Stimulated activated CD4-positive, alpha-beta T cell treated with anti-CD3 and anti-CD28 coated beads, Interleukin-1b, Interleukin-23, amount 100 ng/mL, for 24 hours (primary cell): ENCODE results near the gene NFIX.

Experiments
- DNase-seq, 4 experiments: peaks; one replicate each; pipeline ENCODE4 v3.0.0-alpha.2; 2020; ENCODE audit warnings: low read depth in 4 of 4, low spot score in 1 of 4

Gene NFIX

DNA sequence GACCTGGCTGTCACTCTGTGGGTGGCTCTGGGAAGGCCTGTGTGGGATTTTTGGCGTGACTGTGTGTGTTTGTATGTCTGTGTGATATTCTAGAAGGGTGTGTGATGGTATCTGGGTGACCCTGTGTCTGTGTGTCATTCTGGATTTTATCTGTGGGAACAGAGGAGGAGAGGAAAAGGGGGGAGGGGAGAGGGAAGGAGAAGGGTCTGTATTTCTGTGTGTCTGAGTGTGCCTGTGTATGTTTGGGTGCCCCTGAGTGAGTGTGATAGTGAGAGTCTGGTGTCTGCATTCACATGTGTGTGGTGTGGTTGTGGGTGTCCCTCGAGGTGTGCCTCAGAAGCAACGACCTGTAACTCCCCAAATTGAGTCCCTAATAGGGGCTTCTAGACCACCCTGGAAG, 8.1 kb upstream of the NFIX start:
- DNase-seq: no peak

DNA sequence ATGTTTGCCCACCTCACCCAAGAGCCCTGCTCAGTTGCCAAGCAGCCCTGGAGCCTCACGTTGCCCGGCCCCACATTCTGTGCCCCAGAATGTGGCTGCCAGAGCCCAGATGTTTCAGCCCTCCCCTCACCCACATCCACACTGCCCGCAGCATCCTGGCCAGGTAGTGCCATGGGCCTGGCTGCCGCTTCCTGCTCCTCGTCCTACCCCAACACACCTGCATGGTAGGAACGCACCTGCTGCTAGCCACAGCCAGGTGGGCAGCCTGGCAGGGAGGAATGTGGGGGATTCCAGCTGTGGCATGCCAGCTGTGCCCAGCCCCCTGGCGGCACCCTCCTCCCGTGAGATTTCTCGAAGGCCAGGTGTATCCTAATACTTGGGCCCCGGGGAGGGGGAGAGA, 7.5 kb upstream of the NFIX start:
- no peak for DNase-seq

GRCh38 chr19:12990431-12990830, 4.8 kb upstream of the NFIX start:
- no peak for DNase-seq

DNA sequence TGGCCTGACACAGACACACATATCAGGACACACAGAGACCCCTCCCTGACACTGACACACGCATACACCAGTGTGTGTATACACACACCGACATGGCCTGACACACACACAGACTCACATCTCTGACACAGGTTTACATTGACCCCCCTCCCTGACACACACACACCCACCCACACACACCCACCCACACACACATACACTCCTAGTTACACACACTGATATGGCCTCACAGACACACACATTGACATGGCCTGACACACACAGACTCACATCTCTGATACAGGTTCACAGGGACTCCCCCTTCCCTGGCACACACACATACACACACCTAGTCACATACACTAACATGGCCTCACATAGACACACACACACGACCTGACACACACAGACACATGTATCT, 4.4 kb upstream of the NFIX start:
- DNase-seq: no peak

GRCh38 chr19:12991296-12991695, 4.0 kb upstream of the NFIX start:
- no peak for DNase-seq

DNA sequence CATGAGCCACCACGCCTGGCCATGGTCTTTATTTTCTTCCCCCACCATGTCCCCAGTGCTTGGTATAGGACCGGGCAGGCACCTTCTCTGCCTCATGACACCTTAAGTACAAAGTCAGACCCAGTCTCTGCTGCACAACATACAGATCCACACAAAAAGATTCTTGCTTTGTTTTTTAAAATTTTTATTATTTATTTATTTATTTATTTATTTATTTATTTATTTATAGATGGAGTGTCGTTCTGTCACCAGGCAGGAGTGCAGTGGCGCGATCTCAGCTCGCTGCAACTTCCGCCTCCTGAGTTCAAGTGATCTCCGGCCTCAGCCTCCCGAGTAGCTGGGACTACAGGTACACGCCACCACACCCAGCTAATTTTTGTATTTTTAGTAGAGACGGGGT, 2.5 kb upstream of the NFIX start:
- DNase-seq: no peak

GRCh38 chr19:12993562-12993961, 1.7 kb upstream of the NFIX start:
- no peak for DNase-seq

GRCh38 chr19:12995596-12996405, 526 bp downstream of the NFIX start:
- DNase-seq: no peak

DNA sequence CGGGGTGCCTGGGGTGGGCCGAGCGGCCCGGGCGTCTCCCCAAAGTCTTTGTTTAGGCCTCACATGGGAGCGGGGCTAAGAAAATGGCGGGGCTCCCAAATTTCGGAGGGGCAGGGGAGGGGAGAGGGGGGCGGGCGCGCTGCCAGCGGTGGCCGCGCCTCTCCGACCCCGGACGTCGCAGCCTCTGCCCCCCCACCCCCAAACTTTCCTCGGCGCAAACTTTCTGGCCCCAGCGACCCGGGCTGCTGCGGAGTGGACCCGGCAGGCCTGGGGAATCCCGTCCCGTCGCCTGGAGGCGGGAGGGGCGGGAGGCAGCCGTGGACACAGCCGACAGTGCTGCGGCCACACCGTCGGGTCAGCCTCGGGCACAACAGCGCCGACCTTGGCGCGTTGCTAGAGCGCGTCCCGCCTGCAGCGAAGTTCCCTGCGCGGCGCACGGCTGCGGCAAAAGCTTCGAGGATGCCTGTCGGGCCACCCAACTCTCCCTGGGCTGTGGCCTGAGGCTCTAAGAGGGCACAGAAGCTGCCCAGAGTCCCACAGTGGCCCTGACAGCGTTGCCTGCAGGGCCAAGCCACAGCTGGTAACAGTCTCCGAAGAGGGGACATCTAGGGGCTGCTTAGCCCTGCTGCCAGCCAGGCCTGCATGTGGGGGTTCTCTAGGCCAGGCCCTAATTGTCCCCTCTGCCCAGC, 1.3 kb downstream of the NFIX start:
- DNase-seq: no peak

DNA sequence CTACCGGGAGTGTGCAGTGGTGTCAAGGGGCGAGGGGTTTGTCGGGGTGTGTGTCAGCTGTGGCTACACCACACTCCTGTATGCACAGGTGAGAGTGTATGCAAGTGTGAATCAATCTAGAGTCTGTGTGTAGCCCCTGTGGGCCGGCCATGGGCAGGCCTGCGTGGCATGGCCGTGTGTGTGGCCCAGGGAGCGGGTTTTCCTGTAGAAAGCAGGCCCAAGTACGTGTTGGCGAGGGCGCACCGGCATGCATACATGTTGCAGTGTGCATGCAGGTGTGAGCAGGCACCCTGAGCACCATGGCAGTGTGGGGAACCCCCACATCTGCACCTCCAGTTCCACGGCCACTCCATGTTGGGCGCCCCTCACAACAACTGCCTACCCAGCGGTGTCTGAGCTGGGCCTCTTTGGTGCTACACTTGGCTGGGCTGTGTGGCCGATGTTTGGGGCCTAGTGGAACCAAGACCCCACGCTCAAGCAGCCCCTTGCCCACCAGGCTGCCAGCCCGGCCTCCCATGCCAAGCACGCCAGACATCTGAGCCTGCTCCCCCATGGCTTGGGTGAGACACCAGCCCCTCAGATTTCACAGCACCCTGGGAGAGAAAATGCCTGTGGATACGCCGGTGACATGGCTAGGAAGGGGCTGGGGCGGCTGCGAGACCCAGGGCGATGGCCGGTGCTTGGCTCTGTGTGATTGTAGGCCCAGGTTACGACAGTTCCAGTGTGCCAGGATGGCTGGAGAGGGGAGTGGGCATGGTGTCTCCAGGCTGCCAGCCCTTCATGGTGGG, 2.1 kb downstream of the NFIX start:
- no peak for DNase-seq

- no peak for DNase-seq
Observed at GRCh38 chr19:12997967-12998940, 3.0 kb downstream of the NFIX start.

- no peak for DNase-seq
Observed at GRCh38 chr19:13001166-13001501, 5.9 kb downstream of the NFIX start.

DNA sequence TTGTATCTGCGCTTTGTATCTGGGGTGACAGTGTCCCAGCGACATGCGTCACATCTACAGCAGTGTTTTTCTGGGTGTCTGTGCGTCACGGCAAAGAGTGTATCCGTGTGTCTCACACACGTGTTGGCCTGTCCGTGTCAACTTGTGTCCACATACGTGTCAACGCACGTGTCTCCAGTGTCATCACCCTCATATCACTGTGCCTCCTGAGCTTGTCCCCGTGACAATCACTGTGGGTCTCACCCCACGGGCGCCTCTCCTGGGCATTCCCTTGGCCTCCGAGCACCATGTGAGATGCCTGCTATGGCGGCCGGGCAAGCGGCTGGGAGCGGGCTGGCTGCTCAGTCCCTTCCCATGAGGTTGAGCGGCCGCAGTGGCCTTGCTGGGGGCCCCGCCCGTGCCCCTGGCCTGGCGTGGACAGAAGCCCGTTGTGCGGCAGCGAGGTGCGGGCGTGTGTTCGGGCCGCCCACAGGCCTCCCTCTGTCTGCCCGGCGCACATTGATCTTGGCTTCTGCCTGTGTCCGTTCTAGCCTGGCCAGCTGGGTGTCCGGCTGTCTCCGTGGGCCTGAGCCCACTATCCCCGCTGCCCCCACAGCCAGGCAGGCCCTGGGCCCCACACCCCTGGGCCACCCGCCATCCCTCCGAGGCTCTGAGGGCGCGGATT, 6.4 kb downstream of the NFIX start:
- no peak for DNase-seq

DNA sequence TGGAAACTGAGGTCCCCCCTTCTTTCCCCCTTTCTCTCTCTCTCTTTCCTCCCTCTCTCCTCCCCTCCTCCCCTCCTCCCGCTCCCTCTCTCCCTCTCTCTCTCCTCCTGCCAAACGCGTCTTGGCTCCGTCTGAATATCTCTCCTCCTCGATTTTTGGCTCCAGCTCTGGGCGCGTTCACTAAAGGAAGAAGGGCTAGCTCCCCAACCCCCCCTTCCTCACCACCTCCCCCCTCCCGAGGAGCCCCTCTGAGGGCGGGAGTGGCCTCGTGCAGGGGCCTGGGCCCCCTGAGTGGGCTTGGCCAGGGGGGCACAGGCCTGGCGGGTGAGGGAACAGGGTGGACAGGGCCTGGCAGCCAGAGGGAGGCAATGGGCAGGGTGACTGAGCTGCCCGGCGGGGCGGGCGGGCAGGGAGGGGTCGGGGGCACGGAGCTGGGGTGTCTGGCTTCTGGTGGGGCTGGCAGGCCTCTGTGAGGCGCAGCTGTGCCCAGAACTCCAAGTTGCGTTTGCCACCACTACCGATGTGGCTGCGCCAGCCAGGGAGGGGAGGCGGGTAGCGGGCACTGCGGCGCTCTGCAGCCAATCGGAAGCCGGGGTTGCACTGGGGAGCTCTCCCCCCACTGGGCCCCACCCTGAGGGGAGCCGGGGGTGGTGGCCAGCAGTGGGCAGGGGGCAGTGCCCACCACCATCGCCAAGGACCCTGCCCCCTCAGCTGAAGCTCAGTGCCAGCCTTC, 7.1 kb downstream of the NFIX start:
- DNase-seq: no peak

- DNase-seq: no peak
Observed at GRCh38 chr19:13003081-13003480, 7.8 kb downstream of the NFIX start.

DNA sequence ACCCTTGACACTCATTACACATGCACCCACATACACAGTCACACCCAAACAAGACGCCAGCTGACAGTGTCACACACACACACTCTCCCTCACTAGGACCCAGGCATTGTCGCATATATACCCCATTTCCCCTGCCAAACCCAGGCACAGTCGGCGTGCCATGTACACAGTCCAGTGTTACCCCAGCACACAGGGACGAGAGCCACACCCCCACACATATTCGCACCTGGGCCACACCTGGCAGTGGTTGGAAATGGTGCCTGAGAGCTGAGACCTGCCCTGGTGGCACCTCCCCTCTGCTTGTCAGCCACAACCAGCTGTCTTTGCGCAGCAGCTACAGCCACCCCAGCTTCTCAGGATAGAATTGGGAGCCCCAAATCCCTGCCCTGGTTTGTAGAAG, 9.0 kb downstream of the NFIX start:
- DNase-seq: no peak

DNA sequence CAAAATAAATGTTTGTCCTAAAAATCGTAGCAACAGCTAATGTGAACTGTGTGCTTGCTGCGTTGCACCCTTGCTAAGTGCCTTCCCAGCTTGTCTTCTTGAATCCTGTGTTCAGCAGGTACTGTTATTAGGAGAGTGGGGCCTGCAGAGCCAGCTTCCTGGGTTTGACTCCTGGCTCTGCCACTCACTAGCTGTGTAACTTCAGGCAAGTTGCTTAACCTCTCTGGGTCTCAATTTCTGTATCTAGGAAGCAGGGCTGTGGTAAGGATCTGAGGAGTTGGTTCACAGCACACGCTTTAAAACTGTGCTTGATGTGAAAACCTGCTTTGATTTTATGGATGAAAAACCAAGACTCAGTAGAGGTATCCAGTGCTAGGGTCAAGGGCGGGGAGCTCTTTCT, 10.0 kb downstream of the NFIX start:
- no peak for DNase-seq

GRCh38 chr19:13005861-13006370, 10.6 kb downstream of the NFIX start:
- DNase-seq: no peak

- no peak for DNase-seq
Observed at GRCh38 chr19:13006431-13007281, 11.4 kb downstream of the NFIX start.
